Ovary (tissue), 9 donors: ENCODE measurements around the gene LEMD3. TPM values are rescaled to one million over a fixed set of nuclear protein-coding genes. Genes with fewer than 3 reads are reported as not detected.
"Not testable (repeated sequence)": the region's sequence is repeated elsewhere in the genome, so short reads cannot be mapped to it uniquely, and the experiment has no call there.

ENCODE experiments used
- DNase-seq, 5 donors: peaks; one replicate each; pipeline ENCODE4 v3.0.0-alpha.2; 2019 to 2020
- H3K27ac ChIP-seq, 2 donors: fragments of 200-600 bp; one replicate each; pipeline versions ENCODE4 v1.5.1 to v1.8.0; 2019 to 2022
- H3K27me3 ChIP-seq: fragments of 200-600 bp; one replicate; pipeline ENCODE4 v1.8.0; 2022
- H3K36me3 ChIP-seq: fragments of 200-600 bp; sonication (generic); one replicate; pipeline ENCODE4 v1.5.1; 2019
- H3K4me1 ChIP-seq: one replicate; pipeline ENCODE4 v1.8.1; 2013; ENCODE audit warnings: mild to moderate bottlenecking, moderate library complexity; ENCODE audit not compliant: insufficient read depth
- H3K4me3 ChIP-seq: fragments of 200-600 bp; sonication (generic); one replicate; pipeline ENCODE4 v1.5.1; 2017
- H3K9me3 ChIP-seq, 2 donors: fragments of 200-600 bp in 1 of 2; sonication (generic) in 1 of 2; one replicate each; pipeline versions ENCODE4 v1.5.1 to v1.8.1; 2013 to 2019; ENCODE audit warnings: mild to moderate bottlenecking in 1 of 2, moderate library complexity in 1 of 2
- CTCF ChIP-seq, 3 donors: fragments of 450-650 bp in 2 of 3; fragments of 200-600 bp in 1 of 3; IDR thresholded peaks; one replicate each; pipeline versions ENCODE4 v1.5.1 to v1.8.0; 2016 to 2022; ENCODE audit warnings: antibody characterized with exemption in 3 of 3, mild to moderate bottlenecking in 1 of 3
- EP300 ChIP-seq: sonication (generic); formaldehyde crosslinking; IDR thresholded peaks from one replicate; pipeline ENCODE4 v1.6.1; 2017; ENCODE audit warnings: antibody characterized with exemption
- POLR2A ChIP-seq: fragments of 450-650 bp; IDR thresholded peaks from one replicate; pipeline ENCODE4 v1.6.1; 2017; ENCODE audit warnings: antibody characterized with exemption, mild to moderate bottlenecking, moderate library complexity
- WGBS, 3 donors: extraction: QIAGEN DNeasy Blood & Tissue Kit in 1 of 3; methylation state at CpG; one replicate each; pipeline versions ENCODE4 v1.1.5 to v1.1.7; 2013 to 2017; 5-methylcytosine and 5-hydroxymethylcytosine counted together
- intact Hi-C, 4 donors: fragments of 100-400 bp; cut with DNase I; formaldehyde crosslinking; loops; one replicate each; pipeline versions ENCODE4 v1.11.0 to v1.15.1; 2022 to 2023
- polyA plus RNA-seq, 2 donors: library from polyadenylated mRNA; stranded (reverse); fragments of 200-250 nt in 1 of 2; fragments of 350-450 nt in 1 of 2; fragmentation: Illumina TruSeq in 1 of 2; extraction: RNeasy Lipid Tissue Mini Kit (QIAGEN cat#74804) in 1 of 2; gene quantifications; one replicate each; pipeline ENCODE4 v1.2.3, GENCODE V29; 2013 to 2014
- total RNA-seq, 7 donors: library from RNA; depleted of rRNA in 2 of 7; stranded (reverse); fragments of >200 nt in 2 of 7; fragmentation: NEBNext Ultra II Directional in 3 of 7; extraction: Animal tissue kit (Norgen Biotek cat#: 25700) in 3 of 7; gene quantifications; one replicate each; pipeline versions ENCODE4 v1.1.0 to v1.2.4, GENCODE V29; 2016 to 2023
- donor health status: DM: no; HTN: no; CAD: no; lungs with moderate emphysema.
- donor health status: DM: no; HTN: no; CAD: no.
- donor health status: Bipolar disorder and iron deficiency.
- donor health status: DM: yes; HTN: yes; CAD: no.
- donor health status: DM: no; HTN: no; CAD: no.
- donor health status: DM: yes; HTN: yes; CAD: no.

Gene LEMD3
- total and polyA plus RNA-seq, 9 donors = 11.4 to 34.8 (median 28.3) TPM

DNA sequence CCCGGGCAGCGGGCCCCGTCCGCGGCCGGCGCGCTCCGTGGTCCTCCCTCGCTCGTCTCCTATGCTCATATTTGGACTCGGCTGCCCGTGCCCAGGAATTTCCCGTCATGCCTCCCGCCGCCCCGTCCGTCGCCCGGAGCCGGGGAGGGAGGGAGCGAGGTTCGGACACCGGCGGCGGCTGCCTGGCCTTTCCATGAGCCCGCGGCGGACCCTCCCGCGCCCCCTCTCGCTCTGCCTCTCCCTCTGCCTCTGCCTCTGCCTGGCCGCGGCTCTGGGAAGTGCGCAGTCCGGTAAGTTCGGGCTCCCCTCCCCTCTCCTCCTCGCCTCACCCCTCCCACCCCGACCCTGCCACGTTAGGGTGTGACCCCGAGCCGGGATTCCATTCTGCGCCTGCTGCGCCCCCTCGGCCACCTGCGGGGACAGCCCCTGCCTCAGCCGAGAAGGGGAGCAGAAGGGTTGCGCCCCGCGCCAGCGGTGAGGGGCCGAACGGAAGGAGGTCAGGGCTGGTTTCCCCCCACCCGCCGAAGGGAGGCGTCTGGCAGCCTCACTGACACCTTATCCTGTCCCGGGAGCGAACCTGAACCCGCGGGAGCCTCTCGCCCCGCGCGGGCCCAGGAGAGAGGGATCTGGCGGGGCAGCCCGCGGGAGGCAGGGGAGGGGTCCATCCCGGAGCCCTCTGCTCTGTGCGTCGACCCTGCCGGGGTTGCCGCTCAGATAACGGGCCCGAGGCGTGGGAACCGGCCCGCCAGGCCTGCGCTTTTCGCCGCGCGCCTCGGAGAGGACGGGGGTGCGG lies 109.4 kb downstream of the LEMD3 start, which contains the start of gene MSRB3:
Gene MSRB3, plus strand, starts transcription at position 108 of the 793 bp plus-strand sequence. CDS start 29,897 bp downstream, outside the sequence.
- Histone ChIP-seq H3K27ac (peak within 1 kb of the TSS; percentile 78 to 84), H3K9me3 (no peaks in the 10 kb centered on the region), H3K4me1 (no peaks in the 10 kb centered on the region), H3K36me3 (no peaks in the 10 kb centered on the region), H3K4me3 (peak within 1 kb of the TSS; percentile 98), H3K27me3 (no peaks in the 10 kb centered on the region)
- TF ChIP-seq POLR2A = peak; percentile 35
- TF ChIP-seq EP300 = no peak
- TF ChIP-seq CTCF (IDR thresholded peaks at IDR 0.05) = peak in 1 of 3 donors; percentile 11
- 0 to 1% (median 1%) methylated on average over 65 to 85 of the region's 85 CpGs for WGBS, 3 donors
- intact Hi-C loops = no loop called here
- DNase-seq = peak; percentile 75 to 88 (median 83)

DNA sequence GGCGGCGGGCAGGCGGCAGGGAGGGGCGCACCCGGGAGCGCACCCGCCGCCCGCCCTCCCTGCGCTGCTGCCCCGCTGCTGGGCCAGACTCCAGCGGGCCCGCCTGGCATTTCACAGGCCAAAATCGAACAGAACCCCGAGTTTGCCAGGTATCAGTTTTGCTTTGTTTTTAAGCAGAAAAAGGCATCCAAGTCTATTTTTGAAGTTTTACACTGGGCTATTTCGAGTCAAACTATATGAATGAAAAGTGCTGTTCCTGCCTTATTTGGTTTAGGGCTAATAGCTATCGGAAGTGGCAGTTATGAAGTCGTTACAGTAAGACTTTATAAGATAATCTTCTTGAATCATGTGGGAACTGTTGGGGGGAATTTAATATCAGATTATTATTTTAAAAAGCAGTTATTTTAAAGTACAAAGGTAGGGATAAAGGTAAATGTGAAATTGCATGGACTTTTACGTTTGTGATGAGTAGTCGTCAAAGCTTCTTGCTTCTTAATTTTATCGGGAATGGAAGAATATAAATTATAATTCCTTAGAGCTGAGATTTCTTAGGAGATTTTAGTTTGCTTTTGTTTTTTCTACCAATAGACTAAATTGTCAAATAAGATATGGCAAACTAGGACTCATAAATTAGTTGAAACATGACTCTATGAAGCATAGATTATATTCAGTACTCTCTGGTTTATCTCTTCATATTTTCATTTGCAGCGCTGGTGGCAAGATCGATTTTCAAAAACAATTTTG lies 110.2 kb downstream of the LEMD3 start:
- 5 to 7% (median 5%) methylated on average over 22 to 23 of the region's 23 CpGs for WGBS, 3 donors
- no peak for TF ChIP-seq POLR2A
- TF ChIP-seq EP300 = no peak
- no peak for TF ChIP-seq CTCF (IDR thresholded peaks at IDR 0.05)
- H3K27me3 ChIP-seq = no peaks in the 10 kb centered on the region
- H3K9me3 ChIP-seq = no peaks in the 10 kb centered on the region
- peak overlapping the region; percentile 98 for H3K4me3 ChIP-seq
- no peak for DNase-seq
- no peaks in the 10 kb centered on the region for H3K4me1 ChIP-seq
- intact Hi-C loops = no loop called here
- H3K36me3 ChIP-seq = no peaks in the 10 kb centered on the region
- H3K27ac ChIP-seq = peak overlapping the region; percentile 78 to 84

- no peaks in the 10 kb centered on the region for H3K36me3 ChIP-seq
- 27 to 42% (median 27%) methylated on average over 3 of the region's 3 CpGs for WGBS, 3 donors
- no peaks in the 10 kb centered on the region for H3K27me3 ChIP-seq
- intact Hi-C loops = no loop called here
- H3K27ac ChIP-seq = no peak overlapping the region
- H3K4me1 ChIP-seq = no peaks in the 10 kb centered on the region
- TF ChIP-seq CTCF (IDR thresholded peaks at IDR 0.05) (no peak), EP300 (no peak), POLR2A (no peak)
- peak overlapping the region; percentile 3 for H3K4me3 ChIP-seq
- no peaks in the 10 kb centered on the region for H3K9me3 ChIP-seq
- DNase-seq = no peak
These were observed 110.9 kb downstream of the LEMD3 start for GRCh38 chr12:65280306-65280705.

DNA sequence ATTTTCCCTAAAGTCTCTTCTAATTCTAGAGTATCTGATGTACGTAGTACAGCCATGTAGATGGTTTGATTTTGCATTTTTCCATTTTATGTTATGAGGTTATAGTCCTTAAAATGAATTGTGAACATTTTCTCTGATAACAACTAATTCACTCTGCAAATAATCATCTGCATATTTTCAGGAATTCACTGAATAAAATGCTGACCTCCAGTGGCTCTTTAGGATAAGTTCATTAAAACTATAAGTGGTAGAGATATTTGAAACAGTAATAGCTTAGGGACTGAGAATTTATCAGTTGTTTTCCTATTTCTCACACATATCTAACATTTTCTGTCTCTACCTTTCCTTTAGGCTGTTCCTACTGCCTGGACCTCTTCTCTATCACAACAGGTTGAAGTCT lies 113.5 kb downstream of the LEMD3 start:
- H3K4me3 ChIP-seq = no peak overlapping the region
- H3K36me3 ChIP-seq = no peaks in the 10 kb centered on the region
- H3K27ac ChIP-seq = no peak overlapping the region
- WGBS, 3 donors = 86 to 94% (median 91%) methylated on average over 1 of the region's 1 CpG
- intact Hi-C loops = no loop called here
- no peaks in the 10 kb centered on the region for H3K4me1 ChIP-seq
- DNase-seq = no peak
- H3K9me3 ChIP-seq = no peaks in the 10 kb centered on the region
- TF ChIP-seq EP300 (no peak), POLR2A (no peak), CTCF (IDR thresholded peaks at IDR 0.05) (no peak)
- H3K27me3 ChIP-seq = no peaks in the 10 kb centered on the region

DNA sequence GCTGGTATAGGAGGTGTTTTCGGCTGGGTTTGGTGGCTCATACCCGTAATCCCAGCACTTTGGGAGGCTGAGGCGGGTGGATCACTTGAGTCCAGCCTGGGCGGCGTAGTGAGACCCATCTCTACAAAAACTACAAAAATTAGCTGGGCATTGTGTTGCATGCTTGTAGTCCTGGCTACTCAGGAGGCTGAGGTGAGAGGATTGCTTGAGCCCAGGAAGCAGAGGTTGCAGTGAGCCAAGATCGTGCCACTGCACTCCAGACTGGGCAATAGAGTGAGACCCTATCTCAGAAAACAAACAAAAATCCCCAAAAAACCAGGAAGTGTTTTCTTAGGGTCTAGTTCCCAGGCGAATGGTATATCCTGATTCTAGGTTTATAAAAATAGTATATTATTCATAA lies 116.1 kb downstream of the LEMD3 start:
- H3K9me3 ChIP-seq, H3K4me1 ChIP-seq, DNase-seq, H3K4me3 ChIP-seq, H3K27me3 ChIP-seq, H3K27ac ChIP-seq, intact Hi-C loops, H3K36me3 ChIP-seq: not testable (repeated sequence)
- 95 to 99% (median 96%) methylated on average over 7 of the region's 7 CpGs for WGBS, 3 donors
